HG03066 (cell line): Measurements from ENCODE around the gene EFNA2.

ENCODE experiments used
- ATAC-seq: cut with Tn5 transposase; IDR thresholded peaks from one replicate; pipeline ENCODE4 v1.9.1; 2021; ENCODE audit warnings: low read depth; ENCODE audit not compliant: unreplicated experiment

Gene EFNA2

DNA sequence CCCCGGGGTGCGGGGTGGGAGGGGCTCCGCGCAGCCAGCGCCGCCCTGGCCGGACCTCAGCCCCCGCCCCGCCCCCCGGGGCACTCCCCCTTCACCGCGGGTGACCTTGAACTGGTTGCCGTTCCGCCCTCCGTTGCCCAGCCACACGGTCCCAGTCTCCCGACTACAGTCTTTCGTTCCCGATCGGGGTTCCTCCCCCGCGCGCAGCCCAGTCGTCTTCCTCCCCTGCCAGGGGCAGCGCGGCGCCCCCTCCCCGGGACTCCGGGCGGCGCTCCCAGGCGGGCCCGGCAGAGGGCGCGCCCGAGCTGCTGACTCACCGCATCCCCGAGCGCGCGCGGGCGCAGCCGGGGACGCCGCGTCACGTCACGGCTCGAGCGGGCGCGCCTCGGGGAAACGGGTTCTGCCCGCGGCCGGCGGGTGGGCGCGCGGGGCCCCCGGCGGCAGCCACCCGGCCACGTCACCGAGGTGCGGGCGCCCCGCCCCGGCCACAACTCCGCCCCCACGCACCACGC is 36.8 kb upstream of the EFNA2 start:
- no peak for ATAC-seq

DNA sequence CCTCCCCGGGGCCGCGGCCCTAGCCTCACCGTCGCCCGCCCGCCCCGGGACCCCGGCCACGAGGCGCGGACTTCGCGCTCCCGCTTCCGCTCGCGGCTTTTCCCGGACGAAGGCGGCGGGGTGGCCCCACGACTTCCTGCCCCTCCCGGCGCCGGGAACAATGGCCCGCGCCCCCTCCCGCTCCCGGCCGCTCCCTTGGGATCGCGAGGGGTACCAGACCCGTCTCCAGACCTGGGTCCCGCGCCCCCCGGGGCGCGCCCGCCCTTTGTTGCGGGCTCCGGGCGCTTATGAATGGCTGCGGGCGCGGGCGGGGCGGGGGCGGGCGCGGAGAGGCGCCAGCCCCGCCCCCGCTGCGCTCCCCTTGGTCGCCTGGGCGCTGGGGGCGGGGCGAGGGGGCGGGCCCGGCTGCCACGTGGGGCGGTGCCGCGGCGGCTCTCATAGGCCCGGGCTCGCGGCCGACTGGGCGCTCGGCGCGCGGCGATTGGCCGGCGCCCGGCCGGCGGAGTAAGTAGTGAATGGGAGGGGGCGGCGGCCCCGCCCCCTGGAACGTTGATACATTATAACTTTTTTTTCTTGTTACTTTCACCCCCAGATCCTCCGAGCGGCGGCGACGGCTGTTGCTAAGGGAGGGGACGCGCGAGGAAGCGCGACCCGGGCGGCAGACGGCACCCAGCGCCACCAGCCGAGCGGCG is 36.2 kb upstream of the EFNA2 start:
- ATAC-seq: peak; percentile 40

DNA sequence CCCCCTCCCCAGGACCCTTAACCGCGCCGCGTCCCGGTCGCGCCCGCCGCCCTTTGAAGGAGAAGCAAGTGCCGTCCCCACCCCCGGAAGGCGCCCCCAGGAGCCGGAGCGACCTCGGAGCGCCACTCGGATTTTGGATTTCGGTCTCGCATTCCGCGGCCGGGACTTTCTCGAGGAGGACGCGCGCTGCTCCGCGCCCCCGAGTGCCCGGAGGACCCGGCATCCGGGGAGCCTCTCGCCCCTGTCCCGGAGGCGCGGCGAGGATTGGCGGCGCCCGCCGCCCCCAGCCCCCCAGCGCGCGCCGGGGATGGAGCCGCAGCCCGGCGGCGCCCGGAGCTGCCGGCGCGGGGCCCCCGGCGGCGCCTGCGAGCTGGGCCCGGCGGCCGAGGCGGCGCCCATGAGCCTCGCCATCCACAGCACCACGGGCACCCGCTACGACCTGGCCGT is 35.7 kb upstream of the EFNA2 start:
- no peak for ATAC-seq

DNA sequence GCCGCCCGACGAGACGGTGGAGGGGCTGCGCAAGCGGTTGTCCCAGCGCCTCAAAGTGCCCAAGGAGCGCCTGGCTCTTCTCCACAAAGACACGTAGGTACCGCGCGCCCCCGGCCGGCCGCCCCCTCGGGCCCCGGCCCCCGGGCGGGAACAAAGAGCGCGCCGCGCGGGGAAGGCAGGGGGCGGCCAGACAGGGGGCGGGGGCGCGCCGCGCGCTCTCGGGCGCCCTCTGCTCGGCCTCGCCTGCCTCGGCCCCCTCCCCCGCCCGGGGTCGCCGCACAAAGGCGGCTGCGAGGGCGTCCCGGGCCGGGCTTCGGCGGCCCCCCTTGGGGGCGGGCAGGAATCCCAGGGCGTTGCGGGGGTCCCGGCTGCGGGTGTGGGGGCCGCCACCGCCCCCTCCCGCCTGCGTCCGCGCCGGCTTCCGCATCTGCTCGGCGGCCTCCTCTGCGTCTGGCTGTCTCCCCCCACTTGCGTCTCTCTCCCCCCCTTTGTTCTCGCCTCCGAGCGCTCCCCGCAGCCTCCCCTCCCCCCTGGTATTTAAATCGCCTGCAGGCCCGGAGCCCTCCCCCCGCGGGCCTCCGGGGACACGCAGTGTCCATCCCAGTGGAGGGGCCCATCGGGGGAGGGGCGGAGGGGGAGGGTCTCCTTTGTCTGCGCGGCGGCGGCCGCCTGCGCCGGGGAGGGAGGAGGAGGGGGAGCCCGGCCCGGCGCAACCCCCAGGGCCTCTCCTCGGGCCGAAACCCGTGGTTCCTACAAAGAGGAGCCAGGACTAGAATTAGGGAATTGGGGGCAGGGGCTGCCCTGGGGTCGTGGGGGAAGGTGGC is 35.0 kb upstream of the EFNA2 start:
- ATAC-seq: no peak

DNA sequence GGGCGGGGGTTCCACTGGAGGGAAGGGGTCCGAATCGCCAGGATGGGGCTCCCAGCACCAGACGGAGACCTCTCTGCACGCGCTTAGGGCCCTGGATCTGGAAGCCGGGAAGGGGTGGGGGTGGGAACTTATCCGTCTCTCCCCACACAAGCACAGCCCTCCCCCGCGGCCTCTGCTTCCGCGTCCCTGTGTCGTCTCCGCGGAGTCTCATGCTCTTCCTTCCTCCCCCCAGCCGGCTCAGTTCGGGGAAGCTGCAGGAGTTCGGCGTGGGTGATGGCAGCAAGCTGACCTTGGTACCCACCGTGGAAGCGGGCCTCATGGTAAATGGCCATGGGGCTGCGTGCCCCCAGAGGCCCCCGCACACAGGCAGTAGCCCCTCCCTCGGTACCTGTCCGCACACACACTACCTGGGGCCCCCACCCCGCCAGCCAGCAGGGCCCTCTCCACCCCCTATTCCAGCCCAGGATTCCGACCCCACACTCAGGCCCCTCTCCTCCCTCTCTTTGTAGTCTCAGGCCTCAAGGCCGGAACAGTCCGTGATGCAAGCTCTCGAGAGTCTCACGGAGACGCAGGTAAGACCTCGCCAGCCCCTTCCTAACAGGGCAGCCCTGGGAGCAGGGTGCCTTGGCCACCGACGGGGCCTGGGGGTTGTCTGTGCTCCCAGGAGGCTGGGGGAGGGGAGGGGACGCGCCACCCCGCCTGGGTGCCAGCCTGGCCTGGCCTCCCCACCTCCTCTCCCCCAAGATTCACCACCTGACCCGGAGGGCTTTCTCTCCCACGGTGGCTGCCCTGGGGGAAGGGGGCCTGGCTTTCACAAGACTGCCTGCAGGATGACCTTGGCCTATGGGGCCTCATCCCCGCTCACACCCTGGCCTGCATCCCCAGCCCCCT is 34.1 kb upstream of the EFNA2 start:
- no peak for ATAC-seq

DNA sequence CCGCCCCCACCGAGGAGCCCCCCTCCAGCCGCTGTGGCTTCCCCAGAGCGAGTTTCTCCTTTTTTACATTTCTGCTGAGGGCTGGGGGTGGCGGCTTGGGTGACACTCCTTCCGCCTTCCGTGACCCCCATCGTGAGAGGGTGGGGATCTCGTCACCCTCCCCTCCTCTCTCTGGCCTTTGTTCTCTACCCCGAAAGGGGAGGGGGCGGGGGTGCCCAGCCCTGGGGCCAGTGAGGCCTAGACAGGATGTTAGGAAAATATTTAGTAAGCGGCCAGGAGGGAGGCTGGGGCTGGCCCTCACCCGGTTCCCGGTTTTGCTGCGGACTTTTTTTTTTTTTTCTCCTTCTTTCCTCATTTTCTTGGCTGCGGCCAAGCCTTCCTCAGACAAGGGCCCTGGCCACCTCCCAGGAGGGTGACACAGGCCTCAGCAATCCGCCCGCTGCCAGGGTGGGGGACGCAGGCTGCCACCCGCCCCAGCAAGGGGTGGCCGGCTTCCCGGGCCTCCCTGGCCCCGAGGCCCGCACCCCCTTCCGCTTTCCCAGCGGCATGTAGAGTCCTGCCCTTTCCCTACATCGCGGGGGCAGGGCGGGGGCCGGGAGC is 33.4 kb upstream of the EFNA2 start:
- ATAC-seq: no peak

DNA sequence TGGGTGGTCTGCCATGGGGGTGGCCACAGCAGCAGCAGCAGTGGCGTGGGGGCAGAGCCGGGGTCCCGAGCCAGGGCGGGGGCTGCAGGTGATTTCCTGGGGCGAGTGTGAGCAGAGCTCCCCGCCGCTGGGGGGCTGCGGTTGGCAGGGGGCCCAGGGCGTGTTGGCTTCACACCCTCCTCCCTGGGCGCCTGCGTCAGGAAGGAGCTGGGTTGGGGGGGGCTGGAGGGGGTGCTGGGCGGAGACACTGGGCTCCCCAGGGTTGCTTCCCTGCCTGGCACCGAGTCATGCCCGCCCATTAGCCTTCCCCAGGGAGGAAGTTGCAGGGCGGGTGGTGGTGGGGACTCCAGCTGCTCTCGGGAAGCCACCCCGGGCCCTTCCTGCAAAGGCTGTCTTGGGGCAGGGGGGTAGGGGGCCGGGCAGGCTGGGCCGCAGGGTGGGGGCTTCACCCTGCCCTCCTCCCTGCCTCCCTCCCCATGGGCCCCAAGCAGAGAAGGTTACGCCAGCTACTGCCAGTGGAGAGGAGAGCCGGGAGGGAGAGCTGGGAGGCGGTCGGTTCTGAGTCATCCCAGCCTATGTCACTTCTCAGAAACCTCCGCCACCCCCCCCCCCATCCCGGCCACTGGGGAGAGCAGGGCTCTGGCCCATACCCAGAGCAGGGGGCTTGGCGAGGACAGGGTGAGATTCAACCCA is 32.7 kb upstream of the EFNA2 start:
- ATAC-seq: no peak

DNA sequence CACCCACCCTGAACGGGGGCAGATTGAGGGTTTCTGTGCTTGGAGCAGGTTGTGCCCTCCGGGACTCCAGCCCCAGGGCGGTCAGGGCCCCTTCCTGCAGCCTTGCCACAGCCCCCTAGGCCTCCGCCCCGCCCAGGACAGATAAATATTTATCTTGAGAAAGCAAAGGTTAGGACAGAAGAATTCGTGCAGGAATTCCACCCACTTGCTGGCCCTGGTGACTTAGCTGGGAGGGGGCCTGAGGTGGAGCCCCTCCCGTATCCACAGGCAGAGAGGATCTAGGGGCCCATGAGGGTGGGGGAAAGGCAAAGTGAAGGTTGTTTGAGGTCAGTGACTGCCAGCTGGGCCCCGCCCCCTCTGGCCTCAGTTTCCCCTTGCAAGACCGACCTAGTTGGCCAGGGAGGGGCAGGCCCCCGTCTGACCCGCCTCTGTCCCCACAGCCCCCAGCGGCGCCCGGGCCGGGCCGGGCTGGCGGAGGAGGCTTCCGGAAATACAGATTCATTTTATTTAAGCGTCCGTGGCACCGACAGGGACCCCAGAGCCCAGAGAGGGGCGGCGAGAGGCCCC is 32.1 kb upstream of the EFNA2 start:
- no peak for ATAC-seq

DNA sequence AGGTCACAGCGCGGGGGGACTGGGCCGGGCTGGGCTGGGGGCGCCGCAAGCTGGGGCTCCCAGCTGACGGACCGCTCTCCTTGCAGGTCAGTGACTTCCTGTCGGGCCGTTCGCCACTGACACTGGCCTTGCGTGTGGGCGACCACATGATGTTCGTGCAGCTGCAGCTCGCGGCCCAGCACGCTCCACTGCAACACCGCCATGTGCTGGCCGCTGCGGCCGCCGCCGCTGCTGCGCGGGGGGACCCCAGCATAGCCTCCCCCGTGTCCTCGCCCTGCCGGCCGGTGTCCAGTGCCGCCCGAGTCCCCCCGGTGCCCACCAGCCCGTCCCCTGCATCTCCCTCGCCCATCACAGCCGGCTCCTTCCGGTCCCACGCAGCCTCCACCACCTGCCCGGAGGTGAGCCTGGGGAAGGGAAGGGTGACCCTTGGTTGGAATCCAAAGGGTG is 31.6 kb upstream of the EFNA2 start:
- ATAC-seq: no peak

DNA sequence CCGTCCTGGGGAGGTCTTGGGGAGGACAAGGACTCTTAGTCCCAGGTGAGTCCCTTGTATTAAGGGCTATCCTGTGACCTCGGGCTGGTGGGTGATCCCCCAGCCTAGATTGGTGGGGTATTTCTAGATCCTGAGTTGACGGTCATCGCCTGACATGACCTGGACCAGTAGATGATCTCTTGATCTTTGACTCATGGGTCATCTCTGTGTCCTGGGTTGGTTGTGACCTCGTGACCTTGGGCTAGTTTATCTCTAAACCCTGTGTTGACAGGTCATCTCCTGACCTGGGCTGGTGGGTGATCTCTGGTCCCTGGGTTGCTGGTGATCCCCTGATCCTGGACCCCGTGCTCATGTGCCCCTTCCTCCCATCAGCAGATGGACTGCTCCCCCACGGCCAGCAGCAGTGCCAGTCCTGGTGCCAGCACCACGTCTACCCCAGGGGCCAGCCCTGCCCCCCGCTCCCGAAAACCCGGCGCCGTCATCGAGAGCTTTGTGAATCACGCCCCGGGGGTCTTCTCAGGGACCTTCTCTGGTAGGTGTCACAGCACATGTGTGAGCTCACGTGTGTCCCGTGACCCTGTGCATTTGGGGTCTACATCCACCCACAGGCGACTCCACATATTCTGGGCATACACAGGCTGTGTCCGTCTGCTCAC is 31.0 kb upstream of the EFNA2 start:
- no peak for ATAC-seq

DNA sequence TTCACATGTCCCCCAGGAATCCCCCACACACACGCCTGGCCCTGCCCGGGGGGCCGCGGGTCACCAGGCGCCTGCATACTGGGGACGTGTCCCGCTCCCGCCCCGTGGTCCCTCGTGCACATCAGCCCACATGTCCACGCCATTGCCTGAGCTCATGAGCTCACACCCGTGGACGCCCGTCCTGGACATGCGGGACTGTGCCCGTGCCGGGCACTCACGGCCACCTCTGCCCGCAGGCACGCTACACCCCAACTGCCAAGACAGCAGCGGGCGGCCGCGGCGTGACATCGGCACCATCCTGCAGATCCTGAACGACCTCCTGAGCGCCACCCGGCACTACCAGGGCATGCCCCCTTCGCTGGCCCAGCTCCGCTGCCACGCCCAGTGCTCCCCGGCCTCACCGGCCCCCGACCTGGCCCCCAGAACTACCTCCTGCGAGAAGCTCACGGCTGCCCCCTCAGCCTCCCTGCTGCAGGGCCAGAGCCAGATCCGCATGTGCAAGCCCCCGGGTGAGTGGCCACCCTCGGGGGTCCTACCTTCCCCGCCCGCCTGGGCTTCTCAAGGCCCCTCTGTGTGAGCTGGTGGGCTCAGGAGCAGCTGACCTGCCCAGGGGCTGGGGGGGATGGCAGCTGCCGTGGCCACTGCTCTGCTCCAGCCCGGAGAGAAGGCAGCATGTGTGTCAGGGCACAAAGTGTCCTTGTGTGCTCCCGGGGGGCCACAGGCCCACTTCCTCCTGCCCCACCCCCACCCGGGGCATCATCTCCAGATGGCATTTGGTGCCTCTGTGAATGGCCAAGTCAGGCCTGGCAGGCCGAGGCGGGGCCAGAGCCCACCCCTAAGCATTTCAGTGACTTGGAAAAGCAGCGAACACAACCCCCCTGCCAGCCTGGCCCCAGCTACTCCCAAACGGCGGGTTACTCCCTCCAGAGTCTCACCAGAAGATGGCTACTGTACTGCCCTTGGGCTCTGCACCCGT is 30.2 kb upstream of the EFNA2 start:
- no peak for ATAC-seq

DNA sequence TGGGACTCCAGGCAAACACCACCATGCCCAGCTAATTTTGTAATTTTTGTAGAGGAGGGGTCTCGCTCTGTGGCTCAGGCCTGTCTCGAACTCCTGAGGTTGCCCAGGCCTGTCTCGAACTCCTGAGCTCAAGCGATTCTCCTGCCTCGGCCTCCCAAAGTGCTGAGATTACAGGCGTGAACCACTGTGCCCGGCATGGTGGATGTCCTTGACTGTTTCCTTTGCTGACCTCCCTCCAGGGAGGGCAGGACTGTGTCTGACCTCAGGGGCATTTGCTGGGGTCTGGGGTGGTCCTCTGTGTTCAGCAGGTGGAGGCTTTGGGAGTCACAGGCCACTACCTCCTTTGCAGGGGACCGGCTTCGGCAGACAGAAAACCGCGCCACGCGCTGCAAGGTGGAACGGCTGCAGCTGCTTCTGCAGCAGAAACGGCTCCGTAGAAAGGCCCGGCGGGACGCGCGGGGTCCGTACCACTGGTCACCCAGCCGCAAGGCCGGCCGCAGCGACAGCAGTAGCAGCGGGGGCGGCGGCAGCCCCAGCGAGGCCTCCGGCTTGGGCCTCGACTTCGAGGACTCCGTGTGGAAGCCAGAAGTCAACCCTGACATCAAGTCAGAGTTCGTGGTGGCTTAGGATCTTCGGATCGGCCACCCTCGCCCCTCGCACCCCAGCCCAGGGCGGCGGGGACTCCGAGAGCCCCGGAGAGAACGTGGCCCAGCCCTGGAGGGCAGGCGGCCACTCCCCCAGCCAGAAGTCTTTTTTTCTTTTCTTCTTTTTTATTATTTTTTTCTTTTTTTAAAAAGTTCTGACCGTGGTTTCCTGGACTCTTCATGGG is 28.8 kb upstream of the EFNA2 start:
- ATAC-seq: no peak

DNA sequence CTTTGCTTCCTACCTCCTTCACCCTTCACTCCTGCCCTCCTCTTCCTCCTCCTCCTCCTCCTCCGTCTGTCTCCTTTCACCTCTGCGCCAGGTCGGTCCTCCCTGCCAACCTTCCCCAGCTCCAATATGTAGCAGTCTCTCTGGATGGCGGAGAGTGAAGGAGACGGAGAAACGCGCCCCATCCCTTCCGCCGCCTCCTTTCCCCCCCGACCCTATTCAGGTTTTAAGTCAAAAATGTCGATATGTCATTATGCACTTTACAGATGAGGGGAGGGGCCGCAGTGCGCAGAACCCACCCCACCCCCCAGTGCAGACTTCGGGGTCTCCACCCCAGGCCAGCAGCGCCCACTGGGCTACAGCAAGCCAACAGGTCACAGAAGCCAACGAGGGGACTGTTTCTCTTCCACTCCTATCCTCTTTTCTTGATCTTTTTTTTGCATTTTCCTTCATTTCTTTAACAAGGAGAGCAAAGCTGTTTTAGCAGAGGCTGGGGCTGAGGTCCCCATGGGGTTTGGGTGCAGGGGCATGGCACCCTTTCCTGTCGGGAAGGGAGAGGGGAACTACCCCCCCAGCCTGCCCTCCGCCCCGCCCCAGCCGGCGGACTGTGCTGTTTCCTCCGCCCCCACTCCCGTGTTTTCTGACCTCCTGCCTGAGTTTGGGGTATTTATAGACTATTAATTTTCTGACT is 28.1 kb upstream of the EFNA2 start:
- ATAC-seq: no peak

DNA sequence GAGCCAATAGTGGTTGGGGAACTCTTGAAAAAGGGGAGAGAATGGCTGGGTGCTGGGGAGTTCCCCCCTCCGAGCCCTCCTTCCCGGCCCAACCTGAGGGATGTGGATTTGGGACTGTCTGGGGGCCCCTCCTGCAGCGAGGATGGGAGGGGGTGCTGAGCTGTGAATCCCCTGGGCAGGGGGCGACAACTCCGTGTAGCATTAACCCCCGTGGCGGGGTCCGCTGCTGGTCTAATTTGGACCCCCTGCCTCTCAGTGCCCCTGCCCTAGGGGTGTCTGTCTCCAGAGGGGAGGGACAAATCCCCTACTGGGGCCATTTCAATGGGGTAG is 27.5 kb upstream of the EFNA2 start:
- ATAC-seq: no peak

DNA sequence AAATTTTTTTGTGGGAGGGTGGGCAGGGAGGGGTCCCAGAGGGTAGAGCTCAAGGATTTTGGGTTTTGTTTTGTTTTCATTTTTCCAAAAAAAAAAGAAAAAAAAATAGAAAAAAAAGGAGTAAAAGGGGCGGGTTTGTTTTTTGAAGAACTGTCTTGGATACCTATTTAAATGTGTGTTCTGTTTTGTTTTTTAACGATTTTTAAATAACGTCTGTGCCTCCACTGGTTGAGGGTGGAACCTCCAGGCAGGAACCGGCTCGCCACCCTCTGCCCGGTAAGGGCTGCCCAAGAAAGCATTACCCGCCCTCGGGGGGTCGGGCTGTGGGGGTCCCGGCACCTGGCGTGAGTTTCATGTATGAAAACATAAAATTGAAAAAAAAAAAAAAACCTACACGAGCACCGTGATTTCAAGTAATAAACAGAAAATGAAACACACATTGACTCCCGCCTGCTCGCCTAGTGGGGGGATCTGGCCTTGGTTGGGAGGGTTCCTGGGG is 26.9 kb upstream of the EFNA2 start:
- ATAC-seq: no peak

DNA sequence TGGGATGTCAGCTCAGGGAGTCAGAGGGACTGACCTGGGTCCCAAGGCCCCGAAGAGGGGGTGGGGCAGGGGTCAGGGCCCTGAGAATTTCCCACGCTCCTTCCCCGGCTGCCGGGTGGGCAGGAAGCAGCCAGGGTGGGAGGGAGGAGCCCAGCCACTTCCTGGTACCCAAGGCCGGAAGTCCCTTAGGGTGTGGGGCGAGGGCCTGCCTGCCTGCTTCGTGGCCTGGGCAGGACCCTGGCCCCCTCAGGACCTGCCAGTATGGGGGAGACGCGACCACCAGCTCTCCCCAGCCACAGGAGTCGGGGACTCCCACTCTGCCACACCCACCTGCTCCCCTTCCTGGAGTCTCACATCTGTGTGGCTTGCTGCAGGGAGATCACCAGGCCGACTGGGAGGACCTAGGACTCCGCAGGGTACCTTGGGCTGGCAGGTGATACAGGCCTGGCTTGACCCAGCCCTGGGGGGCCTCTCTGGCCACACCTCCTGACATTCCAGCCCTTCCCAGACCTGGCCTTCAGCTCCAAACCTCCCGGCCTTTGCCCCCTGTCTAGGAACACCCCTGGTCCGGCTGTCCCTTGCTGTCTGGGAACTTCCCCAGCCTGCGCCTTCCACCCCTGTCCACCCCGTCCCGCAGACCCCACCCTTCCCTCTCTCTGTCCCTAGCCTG is 26.3 kb upstream of the EFNA2 start:
- no peak for ATAC-seq
